GM12875 (cell line): ENCODE results near the gene ILKAP.

Experiments used
- H3K4me3 ChIP-seq: one replicate; pipeline ENCODE4 v1.5.1; 2011; ENCODE audit warnings: low read depth, low read length, control low read depth
- TF ChIP-seq, protein P1 (sequence below): IDR thresholded peaks from 2 replicates; pipeline ENCODE4 v1.5.1; 2011; ENCODE audit warnings: low read depth, mild to moderate bottlenecking, control low read depth, inconsistent platforms, low read length, moderate library complexity, borderline replicate concordance; ENCODE audit not compliant: insufficient read depth

ILKAP gene

DNA sequence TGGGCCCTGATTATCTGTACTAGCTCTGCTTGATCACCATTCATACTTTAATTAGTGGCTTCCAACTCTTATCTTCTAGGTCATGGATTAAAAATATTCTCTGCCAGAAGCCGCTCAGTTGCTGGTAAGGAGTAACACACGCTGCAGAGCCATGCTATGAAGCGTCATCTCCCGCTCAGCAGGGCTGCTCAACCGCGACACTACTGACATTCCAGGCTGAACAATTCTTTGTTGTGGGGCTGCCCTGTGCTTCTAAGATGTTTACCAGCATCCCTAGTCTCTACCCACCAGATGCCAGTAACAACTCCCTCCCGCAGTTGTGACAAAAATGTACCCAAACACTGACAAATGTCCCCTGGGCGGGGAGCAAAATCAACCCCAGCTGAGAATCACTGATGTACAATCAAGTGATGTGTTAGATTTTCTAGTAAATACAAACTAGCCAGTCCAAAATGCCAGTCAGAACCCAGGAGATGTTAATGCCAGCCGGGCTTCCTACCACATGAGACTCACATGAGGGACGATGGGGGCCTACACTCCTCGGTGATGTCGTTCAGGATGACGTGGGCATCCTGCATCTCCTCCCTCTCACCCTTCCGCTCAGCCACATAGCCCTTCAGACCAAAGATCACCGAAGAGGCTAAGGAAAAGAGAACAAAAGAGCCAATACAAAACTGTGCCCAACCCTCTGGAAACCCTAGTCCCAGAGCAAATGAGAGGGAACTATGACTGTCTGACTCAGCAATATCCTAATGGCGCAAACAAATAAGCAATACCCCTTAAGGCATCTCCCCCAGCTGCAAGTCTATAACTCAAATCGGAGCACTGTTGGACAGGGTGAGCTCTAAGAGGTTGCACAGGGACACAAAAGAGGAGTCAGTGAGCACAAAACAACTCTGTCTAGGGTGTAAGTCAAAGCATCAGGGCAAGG lies 15.6 kb downstream of the ILKAP start:
- no peak overlapping the region for H3K4me3 ChIP-seq
- TF ChIP-seq, protein P1, sequence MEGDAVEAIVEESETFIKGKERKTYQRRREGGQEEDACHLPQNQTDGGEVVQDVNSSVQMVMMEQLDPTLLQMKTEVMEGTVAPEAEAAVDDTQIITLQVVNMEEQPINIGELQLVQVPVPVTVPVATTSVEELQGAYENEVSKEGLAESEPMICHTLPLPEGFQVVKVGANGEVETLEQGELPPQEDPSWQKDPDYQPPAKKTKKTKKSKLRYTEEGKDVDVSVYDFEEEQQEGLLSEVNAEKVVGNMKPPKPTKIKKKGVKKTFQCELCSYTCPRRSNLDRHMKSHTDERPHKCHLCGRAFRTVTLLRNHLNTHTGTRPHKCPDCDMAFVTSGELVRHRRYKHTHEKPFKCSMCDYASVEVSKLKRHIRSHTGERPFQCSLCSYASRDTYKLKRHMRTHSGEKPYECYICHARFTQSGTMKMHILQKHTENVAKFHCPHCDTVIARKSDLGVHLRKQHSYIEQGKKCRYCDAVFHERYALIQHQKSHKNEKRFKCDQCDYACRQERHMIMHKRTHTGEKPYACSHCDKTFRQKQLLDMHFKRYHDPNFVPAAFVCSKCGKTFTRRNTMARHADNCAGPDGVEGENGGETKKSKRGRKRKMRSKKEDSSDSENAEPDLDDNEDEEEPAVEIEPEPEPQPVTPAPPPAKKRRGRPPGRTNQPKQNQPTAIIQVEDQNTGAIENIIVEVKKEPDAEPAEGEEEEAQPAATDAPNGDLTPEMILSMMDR, result no peak

DNA sequence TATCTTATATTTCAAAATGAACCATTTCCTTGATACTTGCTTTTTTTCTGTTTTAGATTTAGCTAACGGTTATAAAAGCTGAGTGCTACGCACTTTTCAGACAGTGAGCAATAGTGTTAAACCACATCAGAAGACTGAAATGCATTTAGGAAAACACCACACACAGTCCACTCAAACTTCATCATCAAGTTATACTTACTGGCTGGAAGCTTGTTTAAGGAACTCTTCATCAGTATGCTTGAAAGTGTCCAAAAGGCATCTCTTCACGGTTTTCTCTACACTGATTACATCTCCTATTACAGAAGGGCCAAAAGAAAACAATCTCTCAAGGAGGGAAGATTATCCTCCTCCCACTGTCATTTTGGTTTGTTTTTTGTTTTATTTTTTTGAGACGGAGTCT lies 19.7 kb downstream of the ILKAP start:
- TF ChIP-seq, protein P1, result no peak
- H3K4me3 ChIP-seq, result no peak overlapping the region

DNA sequence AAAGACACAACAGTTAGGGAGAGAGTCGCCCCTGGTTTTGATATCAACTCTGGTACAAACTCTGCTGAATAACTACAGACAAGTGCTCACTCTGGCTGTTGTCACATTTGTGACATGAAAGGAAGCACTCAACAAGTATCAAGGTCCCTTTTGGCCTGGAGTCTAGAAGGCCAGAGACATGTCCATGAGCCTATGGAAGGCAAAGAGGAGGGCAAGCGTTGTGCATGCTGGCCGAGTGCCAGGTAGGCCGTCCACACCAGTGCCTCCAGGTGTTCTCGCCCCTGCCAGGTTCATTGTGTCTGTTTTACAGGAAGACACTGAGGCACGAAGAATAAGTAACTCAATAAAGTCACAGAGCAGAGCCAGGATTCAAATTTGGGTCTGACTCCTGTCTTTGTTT lies 21.1 kb downstream of the ILKAP start:
- no peak overlapping the region for H3K4me3 ChIP-seq
- TF ChIP-seq, protein P1, result no peak

DNA sequence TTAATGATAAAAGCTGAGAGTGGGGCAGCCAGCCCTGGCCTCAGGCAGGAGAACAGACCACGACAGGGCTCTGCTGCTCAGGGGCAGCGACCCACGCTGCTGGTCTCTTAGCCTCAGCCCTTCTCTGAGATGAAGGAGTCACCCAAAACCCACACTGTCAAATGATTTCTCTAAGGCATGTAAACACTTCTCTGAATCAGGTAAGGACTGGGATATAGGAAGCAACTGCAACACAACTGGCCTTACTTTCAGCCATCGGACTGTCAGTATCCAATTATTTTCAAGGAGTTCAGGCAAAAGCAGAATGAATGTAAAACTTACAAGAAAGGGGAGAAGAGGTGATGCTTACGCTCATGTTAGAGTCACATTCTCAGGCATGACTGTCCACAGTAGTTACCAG lies 22.9 kb downstream of the ILKAP start:
- no peak overlapping the region for H3K4me3 ChIP-seq
- TF ChIP-seq, protein P1, result no peak

DNA sequence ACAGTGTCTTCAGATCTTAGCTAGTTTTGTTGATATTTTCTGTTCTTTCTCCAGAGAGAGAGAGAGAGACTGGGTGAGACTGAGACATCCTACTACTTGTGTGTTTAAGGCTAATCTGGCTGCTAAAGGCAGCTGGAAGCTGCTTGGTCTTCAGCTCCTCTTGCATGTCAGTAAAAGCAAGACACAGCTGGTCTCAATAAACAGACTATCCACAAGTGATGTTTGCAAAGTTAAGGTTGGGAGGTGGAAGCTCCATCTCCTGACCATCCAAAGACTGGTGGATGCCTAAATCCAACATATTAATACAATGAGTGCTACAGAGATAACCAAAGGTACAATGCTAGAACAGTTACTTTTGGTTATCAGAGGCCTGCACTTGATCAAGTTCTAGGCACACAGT lies 26.9 kb downstream of the ILKAP start:
- TF ChIP-seq, protein P1, result no peak
- no peak overlapping the region for H3K4me3 ChIP-seq

DNA sequence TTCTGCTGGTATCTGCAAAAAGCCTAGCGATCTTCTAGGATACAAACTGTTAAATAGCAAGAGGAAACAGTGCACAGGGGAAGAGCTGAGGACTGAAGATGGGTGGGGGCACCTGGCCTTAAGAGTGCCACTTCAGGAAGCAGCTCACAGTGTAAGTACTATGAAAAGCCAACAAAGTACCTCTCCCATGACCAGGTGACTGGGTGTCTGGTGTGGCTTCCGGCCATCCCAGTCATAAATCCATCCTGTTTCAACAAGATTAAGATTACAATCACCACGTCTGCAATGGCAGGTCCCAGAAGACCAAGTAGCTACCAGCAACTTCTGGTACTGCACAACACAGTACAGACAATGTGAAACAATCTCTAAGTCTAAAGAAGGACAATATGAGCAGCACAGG lies 28.8 kb downstream of the ILKAP start:
- TF ChIP-seq, protein P1, result no peak
- H3K4me3 ChIP-seq, result no peak overlapping the region

DNA sequence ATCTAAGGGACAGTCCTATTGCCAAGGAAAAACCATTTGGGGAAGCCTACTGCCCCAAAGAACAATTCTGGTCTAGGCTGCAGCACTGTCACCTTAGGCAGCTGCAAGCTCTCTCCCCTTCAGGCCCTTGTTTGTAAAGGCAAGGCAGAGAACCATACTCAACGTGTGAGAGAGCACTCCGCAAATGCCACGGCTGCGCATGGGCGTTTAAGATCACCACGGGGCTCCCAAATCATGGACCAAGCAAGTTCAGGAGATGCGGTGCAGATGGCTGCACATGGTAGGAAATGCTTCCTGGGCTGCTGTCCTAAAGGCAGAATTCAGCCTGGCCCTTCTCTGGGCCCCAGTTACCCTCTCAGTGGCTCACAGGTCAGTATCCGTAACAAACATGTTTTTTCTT lies 29.2 kb downstream of the ILKAP start:
- TF ChIP-seq, protein P1, result no peak
- no peak overlapping the region for H3K4me3 ChIP-seq
